ENCODE results near the gene LAMP2. TPM values are rescaled to one million over a fixed set of nuclear protein-coding genes. Genes with fewer than 3 reads are reported as not detected.

LAMP2 gene
- total and polyA plus RNA-seq, 11 donors: 15.5 to 111 (median 61.3) TPM

GRCh38 chrX:120453985-120454384, 15.1 kb downstream of the LAMP2 start:
- no peak for TF ChIP-seq POLR2A (IDR thresholded peaks at IDR 0.05)
- no peak for TF ChIP-seq CTCF (IDR thresholded peaks at IDR 0.05)
- 64 to 82% (median 74%) methylated on average over 5 of the region's 5 CpGs for WGBS, 4 donors
- H3K4me1 ChIP-seq: peaks cover 0 to 25% (median 1%) of the 10 kb centered on the region in 12 donors
- peaks cover 0 to 5% (median 0%) of the 10 kb centered on the region in 9 donors for H3K27me3 ChIP-seq
- no peak overlapping the region for H3K27ac ChIP-seq
- no peak for DNase-seq
- ATAC-seq: no peak
- intact Hi-C loops (cut with DNase I): loop anchor here in 3 of 10 donors (10.0 kb wide), 2 partner anchors 89 to 139 kb away; partner anchors contain the start of genes ATP1B4 (in 2 of the 3) and TMEM255A (in 1 of the 3)
- no peaks in the 10 kb centered on the region for H3K9me3 ChIP-seq
- H3K4me3 ChIP-seq: no peak overlapping the region
- H3K36me3 ChIP-seq: peaks cover 0 to 51% (median 21%) of the 10 kb centered on the region in 9 donors

GRCh38 chrX:120452131-120452530, 17.0 kb downstream of the LAMP2 start:
- WGBS, 4 donors: 24 to 42% (median 36%) methylated on average over 3 of the region's 3 CpGs
- intact Hi-C loops (cut with DNase I): loop anchor here in 3 of 10 donors (10.0 kb wide), 2 partner anchors 87 to 137 kb away; partner anchors contain the start of genes ATP1B4 (in 2 of the 3) and TMEM255A (in 1 of the 3)
- TF ChIP-seq CTCF (IDR thresholded peaks at IDR 0.05): peak in 9 of 12 donors; percentile 10 to 47 (median 30)
- TF ChIP-seq POLR2A (IDR thresholded peaks at IDR 0.05): no peak
- no peak for DNase-seq
- H3K4me3 ChIP-seq: no peak overlapping the region
- peak in 1 of 4 donors; percentile 18 for ATAC-seq
- H3K4me1 ChIP-seq: peaks cover 0 to 7% (median 0%) of the 10 kb centered on the region in 12 donors
- H3K36me3 ChIP-seq: peaks cover 0 to 69% (median 34%) of the 10 kb centered on the region in 9 donors
- H3K27ac ChIP-seq: no peak overlapping the region
- no peaks in the 10 kb centered on the region for H3K9me3 ChIP-seq
- H3K27me3 ChIP-seq: peaks cover 0 to 5% (median 0%) of the 10 kb centered on the region in 9 donors

- peaks cover 0 to 5% (median 0%) of the 10 kb centered on the region in 9 donors for H3K27me3 ChIP-seq
- no peaks in the 10 kb centered on the region for H3K9me3 ChIP-seq
- ATAC-seq (no peak), DNase-seq (no peak)
- intact Hi-C loops (cut with DNase I): loop anchor here in 3 of 10 donors (10.0 kb wide), 2 partner anchors 85 to 135 kb away; partner anchors contain the start of genes ATP1B4 (in 2 of the 3) and TMEM255A (in 1 of the 3)
- peak in 7 of 12 donors; percentile 5 to 35 (median 12) for TF ChIP-seq CTCF (IDR thresholded peaks at IDR 0.05)
- TF ChIP-seq POLR2A (IDR thresholded peaks at IDR 0.05): no peak
- peaks cover 0 to 73% (median 44%) of the 10 kb centered on the region in 9 donors for H3K36me3 ChIP-seq
- 52 to 74% (median 65%) methylated on average over 3 of the region's 3 CpGs for WGBS, 4 donors
- H3K27ac ChIP-seq: no peak overlapping the region
- H3K4me1 ChIP-seq: peaks cover 0 to 7% (median 0%) of the 10 kb centered on the region in 12 donors
- no peak overlapping the region for H3K4me3 ChIP-seq
These were observed 18.9 kb downstream of the LAMP2 start for GRCh38 chrX:120450163-120450562.

- no peak for DNase-seq
- H3K9me3 ChIP-seq: no peaks in the 10 kb centered on the region
- peaks cover 0 to 7% (median 0%) of the 10 kb centered on the region in 12 donors for H3K4me1 ChIP-seq
- no peak overlapping the region for H3K4me3 ChIP-seq
- no peaks in the 10 kb centered on the region for H3K27me3 ChIP-seq
- ATAC-seq: peak in 3 of 4 donors; percentile 16 to 42 (median 38)
- H3K27ac ChIP-seq: no peak overlapping the region
- intact Hi-C loops (cut with DNase I): loop anchor here in 2 of 10 donors (10.0 kb wide), 1 partner anchor 82 kb away; the partner anchor contains the start of gene ATP1B4 (in 2 of the 2)
- no peak for TF ChIP-seq CTCF (IDR thresholded peaks at IDR 0.05)
- TF ChIP-seq POLR2A (IDR thresholded peaks at IDR 0.05): no peak
- peaks cover 0 to 91% (median 63%) of the 10 kb centered on the region in 9 donors for H3K36me3 ChIP-seq
- 52 to 67% (median 59%) methylated on average over 8 of the region's 8 CpGs for WGBS, 4 donors
These were observed 22.6 kb downstream of the LAMP2 start for GRCh38 chrX:120446498-120446897.

Measured in heart left ventricle (tissue), 16 donors.